SK-N-DZ (cell line): ENCODE data around the gene ADAMTS19.

Source experiments
- DNase-seq: peaks from one replicate; pipeline ENCODE4 v3.0.0-alpha.2; 2015; ENCODE audit warnings: low spot score

ADAMTS19 gene

GRCh38 chr5:129465776-129466344, 5.8 kb downstream of the ADAMTS19 start:
- no peak for DNase-seq

- DNase-seq = peak; percentile 91
Measured at GRCh38 chr5:129474544-129474943, 14.4 kb downstream of the ADAMTS19 start.

- DNase-seq = no peak
Measured at GRCh38 chr5:129476751-129477150, 16.7 kb downstream of the ADAMTS19 start.

- DNase-seq = no peak
Measured at GRCh38 chr5:129477532-129477931, 17.4 kb downstream of the ADAMTS19 start.

- no peak for DNase-seq
Measured at GRCh38 chr5:129481161-129481560, 21.1 kb downstream of the ADAMTS19 start.

- DNase-seq = peak; percentile 4
Measured at GRCh38 chr5:129496421-129496820, 36.3 kb downstream of the ADAMTS19 start.

- DNase-seq = no peak
Measured at GRCh38 chr5:129496864-129497595, 36.9 kb downstream of the ADAMTS19 start.

- no peak for DNase-seq
Measured at GRCh38 chr5:129499208-129499852, 39.2 kb downstream of the ADAMTS19 start.

- no peak for DNase-seq
Measured at GRCh38 chr5:129500101-129500500, 40.0 kb downstream of the ADAMTS19 start.

GRCh38 chr5:129506086-129506485, 46.0 kb downstream of the ADAMTS19 start:
- DNase-seq = no peak

- DNase-seq = no peak
Measured at GRCh38 chr5:129506950-129507349, 46.9 kb downstream of the ADAMTS19 start.

- DNase-seq = no peak
Measured at GRCh38 chr5:129507527-129507926, 47.4 kb downstream of the ADAMTS19 start.

- DNase-seq = no peak
Measured at GRCh38 chr5:129508606-129509005, 48.5 kb downstream of the ADAMTS19 start.

- no peak for DNase-seq
Measured at GRCh38 chr5:129509363-129509975, 49.4 kb downstream of the ADAMTS19 start.

- DNase-seq = no peak
Measured at GRCh38 chr5:129511291-129511690, 51.2 kb downstream of the ADAMTS19 start.

- no peak for DNase-seq
Measured at GRCh38 chr5:129541051-129541450, 81.0 kb downstream of the ADAMTS19 start.

- DNase-seq = no peak
Measured at GRCh38 chr5:129541648-129542251, 81.7 kb downstream of the ADAMTS19 start.

GRCh38 chr5:129547137-129547536, 87.0 kb downstream of the ADAMTS19 start:
- DNase-seq = no peak

- DNase-seq = no peak
Measured at GRCh38 chr5:129554134-129554904, 94.2 kb downstream of the ADAMTS19 start.

GRCh38 chr5:129563585-129563984, 103.5 kb downstream of the ADAMTS19 start:
- no peak for DNase-seq

GRCh38 chr5:129569295-129569694, 109.2 kb downstream of the ADAMTS19 start:
- no peak for DNase-seq
